IPS-20b (cell line): ENCODE measurements around the gene MCTP1.

Experiments used
- H3K27ac ChIP-seq: one replicate; pipeline ENCODE4 v1.5.1; 2013; ENCODE audit warnings: low read length
- H3K27me3 ChIP-seq: 2 replicates; pipeline ENCODE4 v1.6.1; 2013; ENCODE audit warnings: mild to moderate bottlenecking, low read length, inconsistent platforms; ENCODE audit not compliant: insufficient read depth
- H3K36me3 ChIP-seq: 2 replicates; pipeline ENCODE4 v1.6.1; 2013; ENCODE audit warnings: low read depth, mild to moderate bottlenecking, inconsistent platforms, low read length, moderate library complexity; ENCODE audit not compliant: insufficient read depth
- H3K4me1 ChIP-seq: 2 replicates; pipeline ENCODE4 v1.6.1; 2013; ENCODE audit warnings: mild to moderate bottlenecking, control low read depth, inconsistent platforms, low read length, moderate library complexity; ENCODE audit not compliant: insufficient read depth
- H3K4me3 ChIP-seq: 2 replicates; pipeline ENCODE4 v1.5.1; 2013; ENCODE audit warnings: mild to moderate bottlenecking, low read length, inconsistent platforms
- H3K9ac ChIP-seq: 2 replicates; pipeline ENCODE4 v1.6.1; 2013; ENCODE audit warnings: low read depth, mild to moderate bottlenecking, inconsistent platforms, low read length, moderate library complexity
- H3K9me3 ChIP-seq: 2 replicates; pipeline ENCODE4 v1.6.1; 2013; ENCODE audit warnings: mild to moderate bottlenecking, low read depth, low read length, inconsistent platforms; ENCODE audit not compliant: insufficient read depth

The MCTP1 gene

DNA sequence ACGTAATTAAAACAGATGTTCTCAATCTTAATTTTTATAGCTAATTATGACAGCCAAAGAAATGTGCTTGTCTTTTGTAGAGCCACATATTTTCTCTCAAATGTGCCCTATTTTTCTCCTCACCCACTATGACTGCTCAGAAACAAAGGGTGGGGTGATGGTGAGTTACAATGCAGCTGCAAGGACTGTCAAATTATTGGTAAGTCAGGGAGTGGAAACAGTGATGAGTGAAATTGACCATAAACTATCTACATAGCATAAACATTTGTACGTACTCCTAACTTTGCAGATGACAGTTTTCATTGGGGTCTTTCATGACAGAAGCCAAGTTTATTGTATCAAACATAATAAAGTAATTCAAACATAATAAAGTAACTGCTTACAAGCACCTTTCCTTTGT lies 215.9 kb downstream of the MCTP1 start:
- H3K9me3 ChIP-seq, result no peaks in the 10 kb centered on the region
- H3K27me3 ChIP-seq, result no peaks in the 10 kb centered on the region
- no peak overlapping the region for H3K27ac ChIP-seq
- H3K4me3 ChIP-seq, result no peak overlapping the region
- no peaks in the 10 kb centered on the region for H3K36me3 ChIP-seq
- H3K4me1 ChIP-seq, result no peaks in the 10 kb centered on the region
- no peak overlapping the region for H3K9ac ChIP-seq

DNA sequence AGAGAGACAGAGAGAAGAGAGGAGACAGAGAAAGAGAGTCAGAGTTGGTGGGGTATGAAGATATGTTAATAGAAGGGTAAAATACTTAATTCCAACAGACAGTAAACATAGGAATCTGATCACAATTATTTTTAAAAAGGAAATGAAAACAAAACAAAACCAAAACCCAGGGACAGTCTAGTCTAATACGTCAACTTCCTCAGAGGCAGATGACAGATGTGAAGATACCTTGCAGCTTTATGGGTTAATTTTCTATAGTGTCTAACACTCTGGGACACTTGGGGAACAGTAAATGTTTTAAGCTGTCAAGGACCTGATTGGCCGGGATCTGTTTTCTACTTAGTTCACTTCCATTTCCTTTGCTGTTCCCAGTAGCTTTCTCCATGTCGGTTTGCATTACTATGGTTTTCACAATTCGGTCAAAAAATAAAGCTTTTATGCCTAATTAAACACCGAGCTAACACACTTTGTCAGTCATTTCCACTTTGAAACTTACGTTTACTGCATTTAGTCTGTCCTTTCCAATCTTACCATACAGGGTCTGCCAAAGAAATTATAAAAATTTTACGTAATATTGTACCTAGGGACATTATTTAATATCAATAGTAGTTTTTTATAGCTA lies 216.5 kb downstream of the MCTP1 start:
- Histone ChIP-seq H3K27me3 (no peaks in the 10 kb centered on the region), H3K36me3 (no peaks in the 10 kb centered on the region), H3K27ac (no peak overlapping the region), H3K4me1 (no peaks in the 10 kb centered on the region), H3K9ac (no peak overlapping the region), H3K4me3 (no peak overlapping the region), H3K9me3 (no peaks in the 10 kb centered on the region)

DNA sequence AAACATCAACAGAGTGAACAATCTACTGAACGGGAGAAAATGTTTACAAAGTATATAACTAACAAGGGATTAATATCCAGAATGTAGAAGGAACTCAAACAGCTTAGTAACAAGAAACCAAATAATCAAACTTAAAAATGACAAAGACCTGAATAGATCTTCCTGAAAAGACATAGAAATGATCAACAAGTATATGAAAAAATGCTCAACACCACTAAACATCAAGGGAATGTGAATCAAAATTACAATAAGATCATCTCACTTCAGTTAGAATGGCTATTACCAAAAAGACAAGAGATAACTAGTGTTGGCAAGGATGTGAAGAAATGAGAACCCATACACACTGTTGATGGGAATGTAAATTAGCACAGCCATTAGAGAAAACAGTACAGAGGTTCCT lies 218.8 kb downstream of the MCTP1 start:
- Histone ChIP-seq H3K27ac (no peak overlapping the region), H3K27me3 (no peaks in the 10 kb centered on the region), H3K9me3 (no peaks in the 10 kb centered on the region), H3K36me3 (no peaks in the 10 kb centered on the region), H3K4me1 (no peaks in the 10 kb centered on the region), H3K9ac (no peak overlapping the region), H3K4me3 (no peak overlapping the region)

DNA sequence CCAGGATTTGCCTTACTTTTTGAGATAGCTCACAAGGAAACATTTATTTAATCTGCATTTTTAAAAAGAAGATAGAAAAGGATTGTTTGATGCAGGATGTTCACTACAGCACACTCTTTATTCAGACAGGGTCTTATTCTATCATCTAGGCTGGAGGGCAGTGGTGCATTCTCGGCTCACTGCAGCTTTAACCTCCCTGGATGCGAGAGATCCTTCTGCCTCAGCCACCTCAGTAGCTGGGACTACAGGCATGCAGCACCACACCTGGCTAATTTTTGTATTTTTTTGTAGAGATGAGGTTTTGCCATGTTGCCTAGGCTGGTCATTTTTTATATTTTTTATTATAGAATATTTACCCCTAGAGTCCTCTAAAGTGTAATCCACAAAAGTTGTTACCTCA lies 221.4 kb downstream of the MCTP1 start:
- Histone ChIP-seq H3K9ac (no peak overlapping the region), H3K9me3 (no peaks in the 10 kb centered on the region), H3K36me3 (no peaks in the 10 kb centered on the region), H3K4me3 (no peak overlapping the region), H3K27me3 (no peaks in the 10 kb centered on the region), H3K27ac (no peak overlapping the region), H3K4me1 (no peaks in the 10 kb centered on the region)

DNA sequence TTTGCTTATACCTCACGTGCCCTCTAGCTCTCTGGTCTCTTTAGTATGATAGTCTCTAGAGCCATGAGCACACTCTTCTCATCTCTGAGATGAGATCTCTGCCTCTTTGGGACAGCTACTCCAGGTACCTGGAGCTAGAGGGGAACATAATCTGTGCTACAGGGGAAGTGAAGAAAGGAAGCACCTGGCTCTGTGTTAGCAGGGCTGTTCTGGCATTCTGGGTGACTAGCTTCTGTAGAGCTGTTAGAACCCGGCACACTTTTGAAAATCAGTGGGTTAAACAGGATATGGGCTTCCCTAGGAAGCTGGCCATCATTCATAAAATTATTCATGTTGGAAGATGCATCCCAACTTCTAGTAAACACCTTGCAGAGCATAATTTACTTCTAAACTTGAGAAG lies 224.8 kb downstream of the MCTP1 start:
- Histone ChIP-seq H3K4me3 (no peak overlapping the region), H3K4me1 (0 out of 2 replicates have a peak, but pooled peaks cover 7% of the 10 kb centered on the region), H3K27me3 (no peaks in the 10 kb centered on the region), H3K9ac (no peak overlapping the region), H3K9me3 (no peaks in the 10 kb centered on the region), H3K36me3 (no peaks in the 10 kb centered on the region), H3K27ac (no peak overlapping the region)

DNA sequence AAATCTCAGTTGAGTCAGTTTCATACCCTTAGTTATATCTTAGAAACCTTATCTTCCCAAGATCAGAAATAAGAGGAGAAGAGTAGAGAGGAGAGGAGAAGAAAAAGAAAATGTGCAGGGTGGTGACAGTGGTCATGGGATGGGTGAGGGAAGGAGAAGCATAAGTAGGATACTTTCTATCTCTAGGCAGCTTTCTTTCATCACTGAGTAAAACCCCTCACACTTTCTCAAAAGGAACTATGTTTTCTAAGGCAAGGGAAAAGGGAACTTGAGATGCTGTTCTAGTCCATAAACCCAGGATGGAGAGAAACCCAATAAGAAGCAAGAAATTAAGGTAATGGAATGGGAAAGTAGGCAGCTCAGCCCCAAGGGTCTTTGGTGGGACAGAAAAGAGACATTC lies 225.3 kb downstream of the MCTP1 start:
- Histone ChIP-seq H3K36me3 (no peaks in the 10 kb centered on the region), H3K4me3 (no peak overlapping the region), H3K9me3 (no peaks in the 10 kb centered on the region), H3K4me1 (0 out of 2 replicates have a peak, but pooled peaks cover 7% of the 10 kb centered on the region), H3K27me3 (no peaks in the 10 kb centered on the region), H3K27ac (no peak overlapping the region), H3K9ac (no peak overlapping the region)

DNA sequence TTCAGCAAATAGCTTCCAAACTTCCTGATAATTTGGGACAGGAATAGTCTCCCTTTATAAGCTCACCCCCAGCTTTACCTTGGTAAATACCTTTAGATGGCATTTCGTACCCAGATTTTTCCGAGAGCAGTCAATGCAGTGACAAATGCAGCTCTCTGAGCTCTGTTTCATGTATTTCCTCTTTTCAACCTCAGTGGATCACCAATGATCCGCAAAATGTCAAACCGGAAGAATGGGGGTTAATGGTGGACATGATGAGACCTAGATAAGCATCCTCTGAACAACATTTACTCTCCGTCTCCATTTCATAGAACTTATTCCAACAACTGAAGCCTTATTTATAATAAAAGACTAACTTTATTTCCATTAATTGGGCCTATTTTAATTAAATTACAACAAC lies 227.3 kb downstream of the MCTP1 start:
- Histone ChIP-seq H3K27ac (no peak overlapping the region), H3K36me3 (no peaks in the 10 kb centered on the region), H3K9me3 (no peaks in the 10 kb centered on the region), H3K27me3 (no peaks in the 10 kb centered on the region), H3K4me3 (no peak overlapping the region), H3K4me1 (0 out of 2 replicates have a peak, but pooled peaks cover 11% of the 10 kb centered on the region), H3K9ac (no peak overlapping the region)

DNA sequence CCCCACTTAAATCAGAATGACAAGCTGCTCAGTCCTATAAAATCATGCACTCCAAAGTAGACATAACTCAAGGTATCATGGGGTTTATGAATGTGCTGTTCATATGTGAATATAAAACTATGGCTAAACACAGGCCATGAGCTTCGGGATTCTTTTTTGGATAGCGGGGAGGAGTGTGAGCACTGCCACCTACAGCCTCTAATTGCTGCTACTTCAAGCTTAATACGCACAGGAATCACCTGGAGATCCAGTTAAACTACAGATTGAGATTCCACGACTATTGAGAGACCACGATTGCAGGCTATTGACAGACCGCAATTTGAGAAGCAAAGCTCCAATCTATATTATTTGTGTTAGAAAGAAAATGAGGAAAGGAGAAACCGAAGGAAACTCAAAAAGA lies 231.6 kb downstream of the MCTP1 start:
- H3K27ac ChIP-seq, result no peak overlapping the region
- H3K36me3 ChIP-seq, result no peaks in the 10 kb centered on the region
- 0 out of 2 replicates have a peak, but pooled peaks cover 10% of the 10 kb centered on the region for H3K4me1 ChIP-seq
- H3K27me3 ChIP-seq, result no peaks in the 10 kb centered on the region
- H3K9me3 ChIP-seq, result no peaks in the 10 kb centered on the region
- no peak overlapping the region for H3K4me3 ChIP-seq
- H3K9ac ChIP-seq, result no peak overlapping the region

DNA sequence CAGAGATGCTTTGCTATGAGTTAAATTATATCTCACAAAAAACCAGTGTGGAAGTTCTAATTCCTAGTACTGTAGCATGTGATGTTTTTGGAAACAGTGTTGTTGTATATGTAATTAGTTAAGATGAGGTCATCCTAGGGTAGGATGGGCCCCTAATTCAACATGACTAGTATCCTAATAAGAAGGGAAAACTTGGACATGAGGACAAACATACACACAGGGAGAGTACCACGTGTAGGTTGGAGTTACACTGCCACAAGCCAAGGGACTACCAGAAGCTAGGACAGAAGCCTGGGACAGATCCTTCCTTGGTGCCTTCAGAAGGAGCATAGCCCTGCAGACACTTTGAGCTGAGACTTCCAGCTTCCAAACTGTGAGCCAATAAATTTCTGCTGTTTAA lies 234.2 kb downstream of the MCTP1 start:
- 0 out of 2 replicates have a peak, but pooled peaks cover 5% of the 10 kb centered on the region for H3K4me1 ChIP-seq
- H3K9me3 ChIP-seq, result no peaks in the 10 kb centered on the region
- no peaks in the 10 kb centered on the region for H3K27me3 ChIP-seq
- no peak overlapping the region for H3K9ac ChIP-seq
- no peak overlapping the region for H3K4me3 ChIP-seq
- no peak overlapping the region for H3K27ac ChIP-seq
- no peaks in the 10 kb centered on the region for H3K36me3 ChIP-seq

DNA sequence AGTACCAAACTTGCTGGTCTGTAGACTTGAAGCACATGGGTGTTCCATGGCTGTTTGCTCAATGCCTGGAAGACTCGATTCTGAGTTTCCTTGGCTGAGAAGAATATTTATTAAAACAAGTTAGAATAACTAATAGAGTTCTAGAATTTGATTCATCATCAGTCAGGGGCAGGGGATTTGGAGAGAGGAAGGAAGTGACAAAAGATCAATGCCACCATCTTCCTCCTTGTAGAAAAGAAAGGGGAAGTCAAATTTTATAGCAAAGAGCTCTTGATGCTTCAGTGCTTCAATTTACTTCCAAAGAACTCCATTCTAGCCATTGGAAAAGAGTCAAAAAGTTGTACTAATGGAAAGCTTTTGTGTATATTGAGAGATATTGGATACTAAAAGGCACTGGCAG lies 236.3 kb downstream of the MCTP1 start:
- Histone ChIP-seq H3K4me1 (0 out of 2 replicates have a peak, but pooled peaks cover 4% of the 10 kb centered on the region), H3K27me3 (no peaks in the 10 kb centered on the region), H3K9ac (no peak overlapping the region), H3K36me3 (no peaks in the 10 kb centered on the region), H3K9me3 (no peaks in the 10 kb centered on the region), H3K4me3 (no peak overlapping the region), H3K27ac (no peak overlapping the region)

DNA sequence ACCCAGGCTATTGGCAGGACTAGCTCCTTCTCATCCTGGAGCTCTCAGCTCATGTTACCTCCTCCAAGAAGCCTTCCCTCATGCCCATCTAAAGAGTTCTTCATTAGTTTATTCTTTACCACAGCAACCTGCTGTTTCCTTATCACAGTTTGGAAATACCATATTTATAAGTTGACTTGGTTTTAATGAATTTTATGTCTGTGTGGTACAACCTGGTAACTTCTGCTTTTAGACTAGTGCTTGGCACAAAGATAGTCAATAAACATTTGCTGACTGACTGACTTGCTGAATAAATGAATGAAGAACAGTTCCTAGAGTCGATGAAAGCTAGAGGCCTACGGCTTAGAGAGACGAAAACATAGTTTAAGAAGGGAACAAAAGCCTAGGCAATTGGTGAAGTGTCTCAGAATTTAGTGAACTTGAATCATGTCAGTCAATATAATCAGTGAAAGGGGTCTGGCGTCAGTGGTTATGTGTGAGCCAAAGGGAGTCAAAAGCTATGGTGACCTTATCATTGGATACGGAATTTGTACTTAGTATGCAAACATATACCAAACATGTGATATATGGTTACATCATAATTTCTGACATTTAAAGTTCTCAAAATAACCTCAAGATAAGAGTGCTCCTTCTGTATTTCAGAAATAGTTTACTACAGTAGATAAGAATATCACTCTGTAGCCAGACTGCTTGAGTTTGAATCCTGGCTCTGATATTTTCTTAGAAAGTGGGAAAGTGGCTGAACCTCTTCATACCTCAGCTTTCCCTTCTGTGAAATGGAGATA lies 239.5 kb downstream of the MCTP1 start:
- Histone ChIP-seq H3K4me1 (no peaks in the 10 kb centered on the region), H3K9me3 (no peaks in the 10 kb centered on the region), H3K36me3 (no peaks in the 10 kb centered on the region), H3K4me3 (no peak overlapping the region), H3K27ac (no peak overlapping the region), H3K9ac (no peak overlapping the region), H3K27me3 (no peaks in the 10 kb centered on the region)

DNA sequence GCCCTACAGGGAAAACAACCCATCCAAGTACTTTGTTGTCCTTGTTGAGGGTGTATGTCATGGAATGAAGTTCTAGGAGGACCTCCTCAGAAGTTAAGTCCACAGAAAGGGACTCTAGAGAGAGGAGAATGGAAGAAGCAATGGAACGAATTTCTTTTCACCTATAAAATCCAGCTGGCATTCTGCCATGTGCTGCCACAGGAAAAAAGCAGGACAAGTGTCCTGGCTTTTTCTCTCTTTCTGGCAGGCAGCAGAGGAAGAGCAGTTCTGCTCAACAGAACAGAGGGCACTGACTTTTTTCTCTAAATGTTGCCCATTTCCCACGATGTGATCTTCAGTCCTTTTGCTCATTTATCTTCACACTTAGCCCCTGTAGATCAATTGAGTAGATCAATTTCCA lies 240.8 kb downstream of the MCTP1 start:
- Histone ChIP-seq H3K4me1 (no peaks in the 10 kb centered on the region), H3K9me3 (no peaks in the 10 kb centered on the region), H3K36me3 (no peaks in the 10 kb centered on the region), H3K4me3 (no peak overlapping the region), H3K27ac (no peak overlapping the region), H3K9ac (no peak overlapping the region), H3K27me3 (no peaks in the 10 kb centered on the region)
